NCI-H1694 (cell line): ENCODE results near the gene HDLBP.

ENCODE experiments used
- DNase-seq: peaks from one replicate; lab custom pipeline; 2025; lab: John Stamatoyannopoulos, UW

Gene HDLBP

DNA sequence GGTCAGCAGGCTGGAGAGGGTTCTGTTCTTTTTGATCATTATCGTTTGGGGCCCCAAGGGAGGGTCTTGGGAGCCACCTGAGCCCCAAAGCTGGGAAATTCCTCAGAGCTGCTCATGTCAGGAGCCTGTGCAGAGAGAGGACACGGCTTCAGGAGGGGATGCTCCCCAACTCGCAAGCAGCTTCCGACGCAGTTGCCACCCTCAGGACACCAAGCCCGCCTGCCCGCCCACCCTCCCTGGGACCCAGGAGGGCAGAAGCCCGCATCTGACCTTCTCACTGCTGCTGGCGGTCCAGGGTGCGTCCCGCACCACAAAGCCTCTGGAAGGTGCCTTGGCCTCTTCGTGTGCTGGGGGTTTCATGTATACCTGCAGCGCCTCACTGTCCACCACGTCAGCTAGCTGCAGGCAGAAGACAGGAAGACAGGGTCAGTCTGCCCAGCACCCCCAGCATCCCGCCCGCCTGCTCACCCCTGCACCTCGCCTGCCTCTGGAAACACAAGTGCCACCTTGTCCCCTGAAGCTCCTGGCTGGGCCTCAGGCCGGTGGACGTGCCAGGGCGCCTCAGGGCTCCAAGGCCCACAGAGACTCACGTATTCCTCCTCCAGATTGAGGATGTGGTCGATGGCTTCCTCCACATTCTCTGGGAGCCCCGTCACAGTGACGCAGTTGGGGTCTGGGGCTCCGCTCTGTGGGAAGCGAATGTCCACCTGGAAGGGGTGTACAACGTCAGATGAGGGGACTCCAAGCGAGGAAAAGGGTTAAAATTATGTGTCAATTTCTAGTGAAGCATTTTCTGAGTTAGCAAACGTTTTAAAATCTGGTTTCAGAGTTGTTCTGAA is 85.7 kb downstream of the HDLBP start:
- no peak for DNase-seq

DNA sequence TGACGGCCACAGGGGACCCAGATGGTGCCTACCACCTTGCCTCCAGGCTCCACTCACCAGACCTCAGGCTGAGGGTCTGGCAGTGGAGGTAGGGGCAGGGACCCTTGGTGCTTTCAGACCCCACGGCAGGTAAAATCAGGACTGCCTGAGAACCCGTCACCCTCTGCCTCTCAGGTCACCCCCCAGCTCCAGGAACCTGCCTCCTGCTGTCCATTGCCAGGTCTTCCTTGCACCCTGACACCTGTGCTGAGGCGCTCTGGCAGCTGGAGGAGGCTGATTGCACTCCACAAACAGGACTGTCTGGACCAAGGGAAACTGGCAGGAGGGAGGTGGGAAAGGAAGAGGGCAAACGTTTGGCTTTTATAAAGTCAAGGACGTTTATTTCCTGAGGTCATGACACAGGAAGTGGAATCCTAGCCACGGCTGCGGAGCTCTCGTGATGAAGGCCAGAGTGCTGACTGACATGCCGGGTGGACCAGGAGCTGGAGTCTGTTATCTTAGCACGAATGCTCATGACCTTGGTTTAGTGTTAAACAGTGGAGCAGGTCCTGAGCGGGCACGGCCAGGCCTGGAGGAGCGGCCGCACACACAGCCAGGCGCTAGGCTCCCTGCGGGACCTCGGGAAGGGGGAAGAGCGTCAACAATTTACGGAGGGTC is 86.5 kb downstream of the HDLBP start:
- DNase-seq = no peak

DNA sequence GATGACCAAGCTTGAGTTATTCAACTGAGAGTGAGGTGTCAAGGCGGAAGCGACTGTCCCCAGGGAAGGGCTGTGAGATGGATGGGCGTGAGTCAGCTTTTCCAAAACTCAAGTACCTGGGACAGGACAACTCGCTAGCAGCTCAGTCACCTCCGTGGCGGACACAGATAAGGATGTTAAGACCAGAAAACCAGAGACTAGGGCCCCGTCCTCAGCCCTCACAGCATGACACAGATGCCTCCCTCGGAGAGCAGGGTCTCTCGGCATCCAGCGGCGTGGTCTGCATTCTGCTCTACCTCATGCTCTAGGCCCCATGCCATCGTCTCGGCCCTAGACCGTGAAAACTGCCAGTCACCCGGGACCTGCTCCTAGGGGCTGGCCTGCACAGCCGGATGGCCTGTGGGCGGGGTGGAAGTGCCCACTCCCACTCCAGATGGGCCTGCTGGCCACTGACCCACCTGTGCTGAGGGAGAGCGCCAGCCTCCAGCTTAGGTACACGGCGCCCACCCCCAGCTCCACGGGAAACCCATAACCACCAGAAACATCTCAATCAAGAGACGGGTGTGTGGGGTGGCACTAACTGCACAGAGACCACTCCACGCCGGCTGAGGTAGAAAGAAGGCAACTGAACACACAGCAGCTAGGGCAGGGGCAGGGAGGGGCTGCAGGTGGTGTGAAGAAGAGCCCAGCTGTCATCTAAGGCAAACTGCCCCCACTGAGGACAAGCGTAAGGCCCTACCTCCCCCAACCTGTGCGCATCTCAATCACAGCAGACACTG is 87.2 kb downstream of the HDLBP start:
- no peak for DNase-seq

DNA sequence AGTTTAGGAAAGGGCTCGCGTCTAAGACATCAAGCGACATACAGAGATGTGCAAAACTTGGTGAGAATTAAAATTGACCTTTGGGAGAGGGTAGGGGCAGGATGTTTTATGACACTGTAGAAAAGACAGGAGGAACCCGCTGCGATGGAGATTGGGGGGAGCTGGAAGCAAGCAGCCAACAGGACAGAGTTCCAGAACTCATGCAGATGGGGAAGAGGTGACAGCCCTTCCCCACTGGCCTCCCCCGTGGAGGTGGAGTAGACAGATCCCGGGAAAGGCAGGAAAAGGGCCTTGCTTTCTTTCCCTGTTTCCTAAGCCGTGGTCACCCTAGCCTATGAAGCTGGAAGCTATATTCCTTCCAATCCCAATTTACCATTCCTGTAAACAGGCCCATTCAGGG is 87.9 kb downstream of the HDLBP start:
- DNase-seq = no peak

DNA sequence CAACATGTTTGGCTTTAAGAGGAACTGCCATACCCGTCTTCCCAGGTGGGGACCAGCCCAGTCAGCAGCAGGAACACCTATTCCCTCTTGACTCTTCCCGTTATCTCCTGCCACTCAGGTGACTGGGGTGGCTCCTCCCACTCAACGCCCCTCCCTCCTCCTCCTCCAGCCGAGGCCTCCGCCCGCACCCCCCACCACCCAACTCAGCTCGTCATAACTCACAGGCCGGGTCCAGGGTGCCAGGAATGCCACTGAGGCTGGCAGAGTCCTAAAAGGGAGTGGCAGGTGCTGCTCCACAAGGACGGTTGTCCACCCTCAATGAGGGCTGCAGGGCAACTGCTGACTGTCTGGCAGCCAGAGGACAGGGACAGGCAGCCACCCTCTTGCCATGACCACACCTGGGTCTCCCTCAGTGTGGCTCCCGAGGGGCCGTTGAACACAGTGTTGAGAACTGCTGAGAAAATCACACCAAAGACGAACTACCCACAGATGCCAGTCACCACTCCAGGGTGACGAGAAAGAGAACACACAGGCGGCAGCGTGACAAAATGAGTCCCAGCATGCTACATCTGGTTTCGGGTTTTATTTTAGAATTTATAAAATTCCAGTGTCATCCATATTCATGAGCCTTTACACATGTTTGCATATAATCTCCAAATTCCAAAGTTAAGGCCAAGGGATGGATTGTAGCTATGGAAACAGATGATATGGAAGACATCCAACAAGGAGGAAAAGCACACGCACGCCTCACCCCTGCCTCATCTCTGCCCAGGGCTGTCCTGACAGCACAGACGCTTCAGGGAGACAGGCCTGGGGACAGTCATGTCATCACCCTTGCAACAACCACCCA is 88.5 kb downstream of the HDLBP start:
- DNase-seq = no peak

DNA sequence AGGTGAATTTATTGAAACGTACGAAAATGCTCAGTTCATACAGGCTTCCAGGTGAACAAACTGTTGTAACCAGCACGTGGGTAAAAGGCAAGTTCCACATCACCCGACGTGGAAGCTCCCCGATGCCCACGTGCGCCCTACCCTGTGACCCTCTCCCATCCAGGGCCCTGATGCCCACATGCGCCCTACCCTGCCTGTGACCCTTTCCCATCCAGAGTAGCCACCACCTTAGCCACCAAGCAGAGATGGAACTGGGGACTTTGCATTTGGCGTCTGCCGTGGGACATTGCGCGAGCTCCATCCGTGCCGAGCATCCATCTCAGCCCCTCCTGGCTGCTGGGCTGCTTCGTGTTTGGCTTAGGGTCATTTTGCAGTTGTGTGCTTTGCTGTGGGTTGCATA is 89.5 kb downstream of the HDLBP start:
- DNase-seq = no peak

DNA sequence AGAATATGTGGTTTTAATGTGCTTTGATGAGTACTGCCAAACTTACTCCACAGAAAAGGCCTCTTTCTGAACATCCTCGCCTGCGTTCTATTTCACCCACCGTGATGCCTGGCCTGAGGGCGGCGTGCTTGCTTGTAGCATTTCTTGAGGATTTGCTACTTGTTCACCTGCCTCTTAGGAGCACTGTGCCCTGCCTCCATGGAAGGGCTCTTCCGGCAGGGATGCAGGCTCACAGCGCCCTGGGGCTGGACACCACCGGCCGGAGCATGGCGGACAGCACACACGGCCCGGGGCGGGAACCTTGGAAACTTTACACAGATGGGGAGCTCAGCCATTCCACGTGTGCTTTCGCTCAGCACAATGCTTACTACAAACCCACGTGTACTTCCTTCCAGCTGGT is 89.9 kb downstream of the HDLBP start:
- DNase-seq = no peak

DNA sequence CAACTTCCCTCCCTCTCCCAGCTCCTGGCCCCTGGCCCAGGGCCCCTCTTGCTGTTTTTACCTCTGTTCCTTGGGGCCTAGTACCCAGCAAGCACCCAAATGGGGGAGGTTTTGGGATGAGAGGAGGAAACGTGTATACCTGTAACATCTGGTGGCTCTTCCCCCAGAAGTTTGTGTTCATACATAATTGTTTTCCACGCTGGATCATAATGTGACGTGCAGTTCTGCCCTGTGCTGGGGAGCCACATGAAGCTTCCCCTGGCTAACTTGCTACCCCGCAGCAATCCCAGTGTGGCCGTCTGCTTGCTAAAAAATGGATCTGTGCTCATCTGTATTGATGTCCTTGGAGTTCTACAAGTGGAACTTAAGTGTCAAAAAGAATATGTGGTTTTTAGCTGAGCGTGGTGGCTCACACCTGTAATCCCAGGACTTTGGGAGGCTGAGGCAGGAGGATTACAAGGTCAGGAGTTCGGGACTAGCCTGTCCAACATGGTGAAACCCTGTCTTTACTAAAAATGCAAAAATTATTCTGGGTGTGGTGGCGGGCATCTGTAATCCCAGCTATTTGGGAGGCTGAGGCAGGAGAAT is 90.5 kb downstream of the HDLBP start:
- no peak for DNase-seq

DNA sequence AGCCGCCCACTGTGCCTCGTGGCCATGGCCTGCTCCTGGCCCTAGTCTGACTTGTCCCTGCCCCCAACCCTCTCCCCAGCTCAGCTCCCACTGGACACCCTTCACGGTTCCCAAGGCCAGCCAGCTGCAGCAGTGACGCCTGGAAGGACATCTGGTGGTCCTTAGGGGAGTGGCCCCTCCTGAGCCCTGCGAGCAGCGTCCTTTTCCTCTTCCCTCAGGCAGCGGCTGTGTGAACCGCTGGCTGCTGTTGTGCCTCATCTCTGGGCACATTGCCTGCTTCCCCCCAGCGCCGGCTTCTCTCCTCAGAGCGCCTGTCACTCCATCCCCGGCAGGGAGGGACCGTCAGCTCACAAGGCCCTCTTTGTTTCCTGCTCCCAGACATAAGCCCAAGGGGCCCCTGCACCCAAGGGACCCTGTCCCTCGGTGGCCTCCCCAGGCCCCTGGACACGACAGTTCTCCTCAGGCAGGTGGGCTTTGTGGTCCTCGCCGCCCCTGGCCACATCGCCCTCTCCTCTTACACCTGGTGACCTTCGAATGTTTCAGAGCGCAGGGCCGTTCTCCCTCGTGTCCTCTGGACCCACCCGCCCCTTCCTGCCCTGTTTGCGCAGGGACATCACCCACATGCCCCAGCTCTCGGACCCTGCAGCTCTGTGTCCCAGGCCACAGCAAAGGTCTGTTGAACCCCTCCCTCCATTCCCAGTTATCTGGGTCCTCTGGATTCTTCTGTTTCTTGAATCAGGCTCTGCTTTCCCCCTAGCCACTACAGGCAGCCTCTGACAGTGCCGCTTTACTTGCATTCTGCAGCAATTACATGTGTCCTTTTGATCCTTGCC is 91.2 kb downstream of the HDLBP start:
- DNase-seq = no peak

DNA sequence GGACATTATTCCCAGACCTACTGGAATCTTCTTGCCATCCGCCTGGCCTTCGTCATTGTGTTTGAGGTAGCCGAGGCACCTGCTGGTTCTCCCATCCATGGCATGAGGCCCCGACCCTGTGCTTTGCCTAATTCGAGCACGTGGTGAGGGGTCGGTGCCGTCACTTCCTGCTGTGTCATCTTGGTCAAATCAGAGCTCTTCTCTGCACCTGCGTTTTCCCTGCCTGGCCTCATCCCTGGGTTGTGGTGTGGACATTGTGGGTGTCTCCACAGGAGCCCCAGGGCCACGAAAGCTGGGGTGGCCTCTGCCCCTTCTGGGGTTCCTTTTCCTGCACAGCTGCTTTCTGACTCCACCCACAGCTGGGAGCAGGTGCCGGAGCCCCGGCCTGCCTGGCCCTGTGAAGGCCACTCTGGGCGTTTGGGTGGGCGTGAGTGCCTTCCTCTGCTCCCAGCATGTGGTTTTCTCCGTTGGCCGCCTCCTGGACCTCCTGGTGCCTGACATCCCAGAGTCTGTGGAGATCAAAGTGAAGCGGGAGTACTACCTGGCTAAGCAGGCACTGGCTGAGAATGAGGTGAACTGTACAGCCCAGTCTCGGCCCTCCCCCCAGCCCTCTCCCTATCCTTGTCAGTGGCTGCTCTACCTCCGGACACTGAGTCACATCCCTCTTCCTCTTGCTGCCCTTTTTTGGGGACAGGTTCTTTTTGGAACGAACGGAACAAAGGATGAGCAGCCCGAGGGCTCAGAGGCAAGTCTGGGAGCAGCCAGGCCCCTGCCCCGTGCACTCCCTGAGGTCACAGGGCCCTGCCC is 92.1 kb downstream of the HDLBP start:
- no peak for DNase-seq

DNA sequence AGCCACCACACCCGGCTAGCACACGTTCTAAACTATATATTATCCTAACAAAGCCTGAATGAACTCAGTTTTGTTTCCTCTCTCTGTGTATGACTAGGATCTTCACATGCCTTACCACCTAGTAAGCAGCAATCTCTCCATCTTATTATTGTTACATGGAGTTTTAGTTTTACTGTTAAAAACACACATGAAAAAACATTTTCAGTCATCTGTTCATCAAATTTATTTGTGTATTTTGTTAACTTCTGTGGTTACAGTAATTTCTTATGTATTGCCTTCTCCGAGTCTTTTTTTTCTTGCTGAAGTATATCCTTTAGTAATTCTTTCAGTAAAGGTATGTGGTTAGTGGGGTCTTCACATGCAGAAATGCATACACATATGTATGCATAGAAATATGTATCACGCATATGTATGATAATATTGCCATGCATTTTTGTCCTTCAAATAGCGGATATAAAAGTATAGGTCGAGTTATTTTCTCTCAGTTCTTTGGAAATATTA is 95.6 kb downstream of the HDLBP start:
- no peak for DNase-seq

DNA sequence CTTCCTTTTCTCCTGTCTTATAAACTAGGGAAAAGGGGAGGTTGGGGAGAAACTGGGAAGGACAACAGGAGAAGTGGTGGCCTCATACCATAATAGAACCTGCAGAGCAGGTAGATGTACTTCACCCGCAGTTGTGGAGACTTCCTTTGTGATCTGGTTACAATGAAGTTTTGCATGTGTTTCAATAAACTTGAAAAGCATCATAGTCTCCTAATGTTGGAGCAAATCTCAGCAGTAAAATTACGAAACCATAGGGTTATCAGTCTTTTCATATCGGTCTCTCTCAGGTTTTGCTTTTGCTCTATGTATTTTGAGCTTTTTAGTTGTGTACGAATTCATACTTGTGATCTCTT is 96.5 kb downstream of the HDLBP start:
- DNase-seq = no peak

DNA sequence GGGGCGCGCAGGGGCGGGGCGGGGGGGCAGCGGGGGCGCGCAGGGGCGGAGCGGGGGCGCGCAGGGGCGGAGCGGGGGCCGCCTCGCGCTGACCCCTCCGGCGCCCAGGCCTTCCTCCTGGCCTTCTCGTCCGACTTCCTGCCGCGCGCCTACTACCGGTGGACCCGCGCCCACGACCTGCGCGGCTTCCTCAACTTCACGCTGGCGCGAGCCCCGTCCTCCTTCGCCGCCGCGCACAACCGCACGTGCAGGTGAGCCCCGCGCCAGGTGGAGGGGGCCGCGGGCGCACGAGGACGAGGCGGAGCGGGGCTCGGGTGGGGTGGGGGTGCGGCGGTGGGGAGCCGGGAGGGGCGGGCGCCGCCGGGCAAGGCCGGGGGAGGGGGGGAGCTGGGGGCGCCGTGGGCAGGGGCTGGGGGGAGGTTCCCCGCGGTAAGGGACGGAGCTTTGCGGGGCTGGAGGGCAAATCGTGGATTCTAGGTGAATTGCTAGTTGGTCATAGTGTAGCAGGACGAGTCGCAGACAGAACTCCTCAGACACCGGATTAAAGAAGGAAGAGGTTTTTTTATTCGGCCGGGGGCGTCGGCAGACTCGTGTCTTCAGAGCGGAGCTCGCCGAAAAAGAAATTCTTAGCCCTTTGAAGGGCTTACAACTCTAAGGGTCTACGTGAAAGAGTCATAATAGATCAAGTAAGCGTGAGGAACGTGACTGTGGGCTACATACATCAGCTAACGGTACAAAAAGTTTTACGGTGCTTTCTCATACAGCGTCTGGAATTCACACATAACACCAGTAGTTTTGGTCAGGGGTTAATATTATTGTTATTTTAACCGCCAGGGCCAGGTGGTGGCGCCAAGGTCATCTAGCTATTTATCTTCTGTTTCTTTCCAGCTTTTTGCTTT is 97.1 kb downstream of the HDLBP start:
- no peak for DNase-seq

DNA sequence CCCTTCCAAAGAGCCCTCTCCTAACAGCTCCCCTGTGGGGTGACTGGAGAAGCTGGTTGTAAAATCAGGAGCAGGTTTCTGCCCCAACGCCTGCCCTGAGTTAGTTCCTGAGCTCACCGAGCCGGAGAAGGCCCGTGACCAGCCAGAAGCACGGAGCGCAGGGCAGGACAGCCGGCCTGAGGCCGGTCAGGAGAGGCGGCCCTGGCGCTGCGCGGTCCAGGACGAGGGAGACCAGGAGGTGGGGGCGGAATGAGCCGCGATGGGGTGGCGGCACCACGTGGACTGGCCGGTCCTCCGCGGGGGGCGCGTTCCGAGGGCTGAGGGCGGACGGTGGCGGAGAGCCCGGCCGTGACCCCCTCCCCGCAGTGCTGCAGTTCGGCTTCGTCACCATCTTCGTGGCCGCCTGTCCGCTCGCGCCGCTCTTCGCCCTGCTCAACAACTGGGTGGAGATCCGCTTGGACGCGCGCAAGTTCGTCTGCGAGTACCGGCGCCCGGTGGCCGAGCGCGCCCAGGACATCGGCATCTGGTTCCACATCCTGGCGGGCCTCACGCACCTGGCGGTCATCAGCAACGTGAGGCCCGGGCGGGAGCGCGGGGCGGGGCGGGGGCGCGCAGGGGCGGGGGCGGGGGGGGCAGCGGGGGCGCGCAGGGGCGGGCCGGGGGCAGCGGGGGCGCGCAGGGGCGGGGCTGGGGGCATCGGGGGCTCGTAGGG is 98.0 kb downstream of the HDLBP start:
- DNase-seq = no peak

DNA sequence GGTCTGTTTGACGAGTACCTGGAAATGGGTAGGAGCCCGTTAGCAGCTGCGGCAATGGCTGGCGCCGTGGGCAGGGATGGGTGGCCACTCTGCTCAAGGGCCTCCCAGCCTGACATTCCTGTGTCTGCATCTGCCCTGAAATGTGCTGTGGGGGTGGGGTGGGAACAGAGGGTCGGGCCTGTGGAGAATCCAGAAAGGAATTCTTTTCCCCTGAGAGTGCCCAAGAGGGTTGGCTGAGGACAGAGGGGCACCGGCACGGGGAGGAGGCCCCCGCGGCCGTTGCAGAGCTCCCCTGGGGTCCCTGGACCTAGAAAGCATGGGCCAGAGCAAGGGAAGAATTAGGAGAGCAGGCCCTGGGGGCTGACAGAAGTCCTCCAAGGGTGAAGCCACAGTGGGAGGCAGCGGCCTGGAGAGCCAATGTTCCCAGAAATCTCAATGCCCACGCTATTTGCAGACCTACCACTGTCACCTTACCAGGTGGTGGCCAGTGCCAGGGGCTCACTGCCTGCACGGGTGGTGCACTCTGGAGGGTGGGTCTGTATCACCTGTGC is 99.2 kb downstream of the HDLBP start:
- DNase-seq = no peak

DNA sequence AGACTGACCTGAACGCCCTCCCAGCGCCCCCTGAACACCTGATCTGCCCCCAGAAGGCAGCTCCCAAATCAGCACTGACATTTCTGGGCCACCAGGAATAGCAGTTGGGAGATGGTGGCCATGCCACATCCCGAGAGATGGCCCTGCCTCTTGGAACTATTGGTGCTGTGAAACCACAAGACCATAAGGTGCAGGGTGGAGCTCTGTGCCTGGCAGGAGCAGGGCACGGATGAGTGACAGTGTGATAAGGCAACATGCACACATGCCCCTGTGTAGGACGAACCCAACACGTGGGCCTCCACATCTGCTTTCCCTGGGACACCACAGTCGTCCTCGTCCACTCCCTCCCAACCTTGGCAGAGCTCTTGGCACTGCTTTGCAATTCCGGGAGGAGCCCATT is 100.1 kb downstream of the HDLBP start:
- DNase-seq = peak; percentile 56

DNA sequence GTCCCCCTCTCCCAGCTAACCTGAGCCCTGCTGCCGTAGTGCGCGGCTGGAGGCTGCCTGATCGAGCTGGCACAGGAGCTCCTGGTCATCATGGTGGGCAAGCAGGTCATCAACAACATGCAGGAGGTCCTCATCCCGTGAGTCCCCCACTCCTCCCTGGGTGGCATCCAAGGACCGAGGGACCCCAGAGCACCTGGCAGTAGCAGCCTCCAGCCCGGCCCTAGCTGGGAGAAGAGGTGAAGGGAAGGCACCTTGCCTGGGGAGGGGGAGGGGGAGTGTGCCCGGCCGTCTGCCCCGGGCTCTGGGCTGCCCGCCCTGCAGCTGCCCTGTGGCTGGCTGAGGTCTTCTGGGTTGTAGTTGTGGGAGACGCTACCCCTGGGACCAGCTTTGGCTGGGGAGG is 100.7 kb downstream of the HDLBP start:
- no peak for DNase-seq

DNA sequence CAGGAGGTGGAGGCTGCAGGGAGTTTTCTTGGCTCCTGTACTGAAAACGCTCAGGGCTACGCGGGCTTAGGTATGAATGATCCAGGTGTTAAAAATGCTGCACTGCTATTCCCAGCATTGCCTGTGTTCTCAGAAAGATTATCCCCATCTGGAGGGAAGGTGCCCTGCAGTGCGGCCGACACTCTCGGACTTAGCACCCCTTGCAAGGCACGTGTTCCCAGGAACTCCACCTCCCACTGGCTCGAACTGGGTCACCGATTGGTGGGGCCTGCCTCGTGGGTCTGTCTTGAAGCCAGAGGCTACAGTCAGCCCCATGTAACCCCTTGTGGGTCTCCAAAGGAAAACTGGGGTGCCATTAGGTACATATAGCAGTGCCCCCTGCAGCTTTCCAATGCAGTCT is 101.3 kb downstream of the HDLBP start:
- DNase-seq = no peak
